Left cardiac atrium (tissue), 4 donors: ENCODE measurements around the gene CDK18. TPM values are rescaled to one million over a fixed set of nuclear protein-coding genes. Genes with fewer than 3 reads are reported as not detected.
"Not testable (repeated sequence)": the region's sequence is repeated elsewhere in the genome, so short reads cannot be mapped to it uniquely, and the experiment has no call there.

Experiments
- ATAC-seq, 2 donors: fragments of 200-7000 bp; cut with Tn5 transposase; one replicate each; pipeline ENCODE4 v1.9.1; 2020; ENCODE audit warnings: mild to moderate bottlenecking in 2 of 2, moderate library complexity in 2 of 2
- DNase-seq: peaks from one replicate; pipeline ENCODE4 v3.0.0-alpha.2; 2020
- intact Hi-C, 2 donors: fragments of 100-400 bp; cut with DNase I; formaldehyde crosslinking; loops; one replicate each; pipeline versions ENCODE4 v1.14.1 to v1.15.1; 2022 to 2023
- total RNA-seq, 2 donors: library from RNA; stranded (reverse); fragmentation: NEBNext Ultra II Directional; extraction: Animal tissue kit (Norgen Biotek cat#: 25700); gene quantifications; one replicate each; pipeline ENCODE4 v1.2.1, GENCODE V29; 2021
- donor health status: DM: no; HTN: yes; CAD: no.
- donor health status: DM: no; HTN: yes; CAD: no; lungs with severe emphysema.
- donor health status: DM: yes; HTN: yes; CAD: no.
- donor health status: Dilated cardiomyopathy.

The CDK18 gene
- total RNA-seq, 2 donors from 2014 or later: 102 to 118 TPM

DNA sequence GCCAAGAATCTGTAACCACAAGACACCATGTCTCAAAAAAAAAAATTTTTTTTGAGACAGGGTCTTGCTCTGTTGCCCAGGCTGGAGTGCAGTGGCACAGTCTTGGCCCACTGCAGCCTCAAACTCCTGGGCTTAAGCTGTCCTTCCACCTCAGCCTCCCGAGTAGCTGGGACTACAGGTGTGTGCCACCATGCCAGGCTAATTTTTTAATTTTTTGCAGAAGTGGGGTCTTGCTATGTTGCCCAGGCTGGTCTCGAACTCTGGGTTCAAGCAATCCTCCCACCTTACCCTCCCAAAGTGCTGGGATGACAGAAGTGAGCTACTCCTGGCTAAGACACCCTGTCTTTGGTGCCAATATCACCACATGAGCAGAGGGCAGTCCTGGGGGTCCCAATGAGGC lies 25.5 kb upstream of the CDK18 start:
- DNase-seq, ATAC-seq, intact Hi-C loops: not testable (repeated sequence)

GRCh38 chr1:205480349-205480985 lies 24.0 kb upstream of the CDK18 start:
- DNase-seq: no peak
- intact Hi-C loops: loop anchor here in 1 of 2 donors (5.0 kb wide), 1 partner anchor 48 kb away; no protein-coding TSS in a partner anchor
- ATAC-seq: no peak

DNA sequence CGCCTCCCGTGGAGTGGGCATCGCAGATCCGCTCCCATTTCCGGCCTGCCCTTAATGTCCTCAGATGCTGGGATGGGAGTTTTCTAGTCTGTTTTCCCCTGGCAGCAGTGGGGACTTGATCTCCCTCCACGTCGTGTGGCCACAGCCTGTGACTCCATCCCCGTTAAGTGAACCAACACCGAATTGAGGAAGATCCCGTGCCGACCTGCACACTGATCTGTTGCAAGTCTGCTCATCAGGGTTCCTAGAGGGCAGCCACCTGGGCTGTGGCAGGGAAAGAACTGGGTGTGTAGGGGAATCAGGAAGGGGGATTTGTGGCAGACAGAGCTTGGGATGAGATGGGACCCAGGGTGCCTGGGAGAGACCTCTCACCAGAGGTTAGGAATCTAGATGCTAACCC lies 23.3 kb upstream of the CDK18 start:
- DNase-seq (no peak), ATAC-seq (no peak)
- intact Hi-C loops: loop anchor here in 1 of 2 donors (5.0 kb wide), 1 partner anchor 49 kb away; no protein-coding TSS in a partner anchor

GRCh38 chr1:205481629-205482151 lies 22.8 kb upstream of the CDK18 start:
- DNase-seq (no peak), ATAC-seq (no peak)
- intact Hi-C loops: loop anchor here in 1 of 2 donors (5.0 kb wide), 1 partner anchor 49 kb away; no protein-coding TSS in a partner anchor

GRCh38 chr1:205482587-205482986 lies 21.9 kb upstream of the CDK18 start:
- ATAC-seq, DNase-seq: not testable (repeated sequence)
- intact Hi-C loops: loop anchor here in 1 of 2 donors (5.0 kb wide), 1 partner anchor 50 kb away; no protein-coding TSS in a partner anchor

DNA sequence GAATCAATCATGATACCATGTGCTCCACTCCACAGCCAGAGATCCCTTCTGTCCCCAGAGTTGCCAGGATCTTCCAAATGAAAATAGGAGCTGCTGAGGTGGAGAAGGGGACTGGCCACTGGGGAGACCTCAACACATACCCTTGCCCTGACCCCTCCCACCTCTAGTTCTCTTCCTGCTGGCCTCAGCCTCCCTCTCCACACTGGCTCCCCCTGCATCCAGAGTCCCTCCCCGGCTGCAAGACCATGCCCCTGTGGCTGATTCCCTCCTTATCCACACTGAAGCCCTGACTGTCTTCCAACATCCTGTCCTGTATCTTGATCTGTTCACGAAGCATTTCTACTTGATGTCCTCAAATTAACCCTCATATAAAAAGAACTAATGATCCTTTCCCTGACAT lies 21.1 kb upstream of the CDK18 start:
- intact Hi-C loops: loop anchor here in 1 of 2 donors (5.0 kb wide), 1 partner anchor 51 kb away; no protein-coding TSS in a partner anchor
- ATAC-seq: no peak
- DNase-seq: no peak

DNA sequence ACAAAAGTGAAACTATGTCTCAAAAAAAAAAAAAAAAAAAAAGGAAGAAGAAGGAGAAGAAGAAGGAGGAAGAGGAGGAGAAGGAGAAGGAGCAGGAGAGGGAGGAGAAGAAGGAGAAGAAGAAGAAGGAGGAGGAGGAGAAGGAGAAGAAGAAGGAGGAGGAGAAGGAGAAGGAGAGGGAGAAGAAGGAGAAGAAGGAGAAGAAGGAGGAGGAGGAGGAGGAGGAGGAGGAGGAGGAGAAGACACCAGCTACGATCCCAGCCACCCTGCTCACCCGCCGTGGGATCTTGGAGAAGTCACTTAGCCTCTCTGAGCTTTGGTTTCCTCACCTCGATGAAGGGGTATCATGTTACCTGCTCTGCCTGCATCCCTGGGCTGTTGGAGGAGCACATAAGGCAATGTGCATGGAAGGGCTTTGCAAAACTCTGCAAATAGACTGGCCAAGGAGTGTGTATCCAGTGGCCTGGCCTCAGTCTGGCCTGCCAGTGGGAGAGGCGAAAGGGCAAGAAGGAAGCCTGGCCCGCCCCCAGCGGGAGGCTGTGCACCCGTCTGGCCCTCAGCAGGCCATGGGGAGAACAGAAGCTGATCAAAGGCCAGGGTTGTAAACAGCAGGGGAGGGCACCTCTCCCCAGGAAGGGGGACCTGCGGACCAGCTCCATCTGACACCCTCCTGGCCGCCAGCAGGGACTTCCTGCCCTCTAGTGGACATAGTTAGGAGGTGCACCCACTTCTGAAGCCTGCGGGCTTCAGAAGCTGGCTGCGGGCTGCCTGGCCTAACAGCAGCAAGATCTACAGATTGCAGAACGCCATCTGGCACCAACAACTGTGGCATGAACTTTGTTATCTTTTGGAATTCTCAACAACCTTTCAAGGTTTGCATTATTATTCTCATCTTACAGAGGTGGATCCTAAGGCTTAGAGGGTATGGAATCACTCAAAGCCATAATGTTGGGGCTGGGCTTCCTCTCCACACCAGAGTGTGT lies 19.2 kb upstream of the CDK18 start:
- intact Hi-C loops: loop anchor here (1.0 to 5.0 kb wide), 5 partner anchors 37 to 130 kb away; no protein-coding TSS in a partner anchor
- ATAC-seq (peak; percentile 80 to 83), DNase-seq (peak; percentile 48)

- intact Hi-C loops: loop anchor here in 1 of 2 donors (5.0 kb wide), 2 partner anchors 36 to 89 kb away; no protein-coding TSS in a partner anchor
- no peak for ATAC-seq
- no peak for DNase-seq
Measured at GRCh38 chr1:205486258-205486657, 18.2 kb upstream of the CDK18 start.

GRCh38 chr1:205488074-205488723 lies 16.3 kb upstream of the CDK18 start:
- ATAC-seq: peak; percentile 71 to 75
- DNase-seq: peak; percentile 48
- intact Hi-C loops: loop anchor here (1.0 to 5.0 kb wide), 3 partner anchors 34 to 91 kb away; no protein-coding TSS in a partner anchor

DNA sequence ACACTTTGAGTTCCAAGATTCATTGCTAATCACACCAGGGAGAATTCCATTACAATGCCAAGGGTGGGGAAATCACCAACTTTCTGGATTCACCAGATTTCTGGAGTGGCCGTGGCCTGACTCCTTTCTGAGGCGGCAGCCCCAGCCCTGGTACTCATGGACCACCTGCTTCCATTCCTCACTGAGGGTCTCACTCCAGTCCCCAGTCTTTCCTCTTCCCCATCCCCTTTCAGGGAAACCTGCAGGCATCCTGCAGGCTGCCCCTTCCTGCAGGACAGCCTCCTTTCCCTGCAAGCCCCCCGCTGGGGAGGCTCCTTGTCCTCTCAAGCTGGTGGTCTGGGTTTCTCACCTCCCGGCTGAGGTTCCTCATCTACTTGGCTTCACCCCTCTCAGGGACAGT lies 12.7 kb upstream of the CDK18 start:
- ATAC-seq (no peak), DNase-seq (no peak)
- intact Hi-C loops: no loop called here

DNA sequence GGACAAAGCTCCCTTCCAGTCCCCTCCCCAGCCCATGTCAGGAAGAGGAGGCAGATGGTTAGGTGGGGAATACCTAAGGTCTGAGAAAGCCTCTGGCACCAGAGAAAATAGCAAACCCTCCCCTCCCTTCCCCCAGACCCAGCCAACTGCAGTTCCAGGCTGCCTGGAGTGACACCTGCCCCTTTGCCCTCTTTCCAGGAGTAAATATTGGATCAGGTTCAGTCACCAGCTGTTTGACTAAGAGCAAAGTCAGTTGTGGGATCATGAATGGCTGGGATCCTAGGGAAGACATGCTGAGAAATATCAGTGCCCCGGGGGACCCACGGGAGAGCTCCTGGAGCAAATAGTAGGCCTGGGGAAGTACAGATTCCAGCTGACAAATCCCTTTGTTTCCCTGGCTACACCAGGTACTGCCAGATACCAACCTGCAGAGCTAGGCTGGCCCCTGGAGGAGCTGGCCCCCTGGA lies 12.2 kb upstream of the CDK18 start:
- intact Hi-C loops: no loop called here
- ATAC-seq (no peak), DNase-seq (no peak)

DNA sequence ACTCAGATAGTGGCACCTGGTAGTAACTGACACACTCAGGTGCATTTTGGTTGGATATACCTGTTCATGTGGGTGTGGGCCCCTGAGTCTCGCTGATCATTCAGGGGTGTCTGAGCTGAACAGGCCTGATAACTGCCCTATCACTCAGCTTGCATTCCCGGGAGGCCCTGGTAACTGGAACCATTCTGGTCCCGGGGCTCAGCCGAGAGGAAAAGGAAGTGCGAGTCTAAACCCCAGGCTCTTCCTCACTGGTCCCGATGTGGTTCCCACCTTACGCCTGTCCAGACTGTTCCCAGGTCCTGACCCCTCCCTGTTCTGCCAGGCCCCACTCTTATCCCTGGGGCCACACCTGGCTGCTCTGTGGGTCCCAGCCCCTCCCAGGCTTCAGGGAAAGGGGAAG lies 11.7 kb upstream of the CDK18 start:
- intact Hi-C loops: no loop called here
- peak in 1 of 2 donors; percentile 6 for ATAC-seq
- no peak for DNase-seq

GRCh38 chr1:205493241-205494085 lies 11.0 kb upstream of the CDK18 start:
- peak; percentile 60 to 93 for ATAC-seq
- intact Hi-C loops: no loop called here
- DNase-seq: peak; percentile 57

GRCh38 chr1:205494115-205494514 lies 10.4 kb upstream of the CDK18 start:
- intact Hi-C loops: no loop called here
- DNase-seq: no peak
- ATAC-seq: peak in 1 of 2 donors; percentile 31

DNA sequence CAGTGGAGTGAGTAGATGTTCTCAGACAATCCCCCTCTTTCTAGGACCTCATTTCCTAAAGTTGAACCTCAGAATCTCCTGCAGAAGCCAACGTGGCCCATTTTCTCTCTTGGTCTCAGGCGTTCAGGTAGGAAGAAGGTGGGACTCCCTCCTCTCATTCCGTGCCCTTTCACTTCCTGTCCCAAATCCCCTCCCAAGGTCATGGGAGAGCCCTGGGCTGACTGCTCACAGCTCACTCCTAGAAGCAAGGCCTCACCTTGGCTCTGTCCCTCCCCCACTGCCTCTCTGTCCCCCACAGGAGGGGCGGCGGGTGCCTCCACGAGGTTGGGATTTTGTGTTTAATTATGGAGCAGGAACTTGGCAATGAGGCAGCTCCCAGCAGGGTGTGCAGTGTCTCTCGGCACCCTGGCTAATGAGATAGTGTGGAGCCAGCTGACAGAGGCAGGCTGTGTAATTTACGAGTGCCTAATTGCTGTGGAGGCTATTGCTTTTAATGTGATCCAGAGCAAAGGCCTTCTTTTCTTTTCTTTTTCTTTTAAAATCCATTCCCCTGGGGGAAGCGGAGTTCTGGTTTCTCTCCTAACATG lies 9.1 kb upstream of the CDK18 start:
- intact Hi-C loops: no loop called here
- ATAC-seq: peak; percentile 53 to 86
- peak; percentile 55 for DNase-seq

- ATAC-seq (no peak), DNase-seq (no peak)
- intact Hi-C loops: no loop called here
Measured at GRCh38 chr1:205496661-205497060, 7.8 kb upstream of the CDK18 start.

DNA sequence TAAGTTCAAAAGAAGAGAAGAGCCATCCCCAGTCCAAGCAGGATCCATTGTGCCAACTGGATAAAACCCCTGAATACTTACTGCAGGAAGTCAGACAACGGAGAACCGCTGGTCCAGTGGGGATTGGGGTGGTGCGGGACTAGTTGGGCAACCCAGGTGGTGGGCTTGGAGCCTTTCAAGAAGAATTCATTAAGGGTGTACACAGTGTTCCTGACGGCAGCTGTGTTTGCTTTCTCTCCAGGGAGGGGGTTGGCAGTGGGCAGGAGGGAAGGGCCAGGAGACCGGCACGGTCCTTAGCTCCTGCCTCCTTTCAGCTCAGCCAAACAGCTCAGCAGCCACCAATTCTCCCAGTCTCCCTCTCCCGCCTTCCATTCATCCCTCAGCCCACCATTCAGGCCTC lies 7.1 kb upstream of the CDK18 start:
- DNase-seq (no peak), ATAC-seq (no peak)
- intact Hi-C loops: no loop called here

DNA sequence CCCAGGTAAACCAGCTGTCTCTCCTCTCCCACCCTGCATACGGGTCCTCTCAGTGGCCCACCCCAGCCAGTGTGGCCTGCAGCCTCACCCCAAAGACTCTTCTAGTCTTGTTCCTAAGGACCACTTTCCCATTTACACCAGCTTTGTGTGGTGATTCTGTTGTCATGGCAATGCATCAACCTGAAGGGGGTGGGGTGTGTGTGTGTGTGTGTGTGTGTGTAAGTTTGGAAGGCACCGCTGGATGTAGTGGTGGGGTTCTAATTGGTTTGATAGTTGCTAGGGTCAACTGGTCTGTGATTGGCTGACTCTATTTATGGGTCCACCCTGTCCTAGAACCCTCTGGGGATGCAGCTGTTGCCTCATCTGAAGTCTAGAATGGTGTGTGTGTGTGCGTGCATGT lies 4.7 kb upstream of the CDK18 start:
- no peak for DNase-seq
- intact Hi-C loops: no loop called here
- no peak for ATAC-seq
